ENCODE measurements around the gene TMEM141.

DNA sequence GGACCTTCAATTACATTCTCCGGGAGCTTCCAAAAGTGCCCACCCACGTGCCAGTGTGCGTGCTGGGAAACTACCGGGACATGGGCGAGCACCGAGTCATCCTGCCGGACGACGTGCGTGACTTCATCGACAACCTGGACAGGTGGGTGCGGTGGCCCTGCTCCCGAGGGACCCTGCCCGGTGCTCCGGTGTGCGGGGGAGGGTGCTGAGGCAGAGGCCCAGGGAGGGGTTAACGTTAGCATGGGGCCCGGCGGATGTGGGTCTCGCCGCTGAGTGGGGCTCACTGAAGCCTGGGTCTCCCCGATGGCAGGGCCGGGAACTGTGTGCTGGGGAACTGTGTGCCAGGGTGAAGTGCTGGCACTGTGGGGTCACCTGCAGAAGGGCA, 40.6 kb downstream of the TMEM141 start:
- TF ChIP-seq, protein P1, sequence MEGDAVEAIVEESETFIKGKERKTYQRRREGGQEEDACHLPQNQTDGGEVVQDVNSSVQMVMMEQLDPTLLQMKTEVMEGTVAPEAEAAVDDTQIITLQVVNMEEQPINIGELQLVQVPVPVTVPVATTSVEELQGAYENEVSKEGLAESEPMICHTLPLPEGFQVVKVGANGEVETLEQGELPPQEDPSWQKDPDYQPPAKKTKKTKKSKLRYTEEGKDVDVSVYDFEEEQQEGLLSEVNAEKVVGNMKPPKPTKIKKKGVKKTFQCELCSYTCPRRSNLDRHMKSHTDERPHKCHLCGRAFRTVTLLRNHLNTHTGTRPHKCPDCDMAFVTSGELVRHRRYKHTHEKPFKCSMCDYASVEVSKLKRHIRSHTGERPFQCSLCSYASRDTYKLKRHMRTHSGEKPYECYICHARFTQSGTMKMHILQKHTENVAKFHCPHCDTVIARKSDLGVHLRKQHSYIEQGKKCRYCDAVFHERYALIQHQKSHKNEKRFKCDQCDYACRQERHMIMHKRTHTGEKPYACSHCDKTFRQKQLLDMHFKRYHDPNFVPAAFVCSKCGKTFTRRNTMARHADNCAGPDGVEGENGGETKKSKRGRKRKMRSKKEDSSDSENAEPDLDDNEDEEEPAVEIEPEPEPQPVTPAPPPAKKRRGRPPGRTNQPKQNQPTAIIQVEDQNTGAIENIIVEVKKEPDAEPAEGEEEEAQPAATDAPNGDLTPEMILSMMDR (optimal IDR thresholded peaks at IDR 0.05 in 1 of 3, IDR thresholded peaks at IDR 0.05 in 1 of 3, conservative IDR thresholded peaks at IDR 0.05 in 1 of 3; ENCODE audit: extremely low read depth in 1 of 3, insufficient read depth in 2 of 3, low read length in 3 of 3), result no peak
- no peak for TF ChIP-seq EZH2 (IDR thresholded peaks at IDR 0.05; ENCODE audit: low read length)
